Gastroesophageal sphincter (tissue), 4 donors: Measurements from ENCODE around the gene LRBA. TPM values are rescaled to one million over a fixed set of nuclear protein-coding genes. Genes with fewer than 3 reads are reported as not detected.

Experiments
- ATAC-seq: fragments of 150-250 bp; one replicate; pipeline ENCODE4 v1.9.1; 2016; ENCODE audit warnings: mild to moderate bottlenecking, moderate library complexity
- H3K27ac ChIP-seq, 4 donors: fragments of 200-600 bp; sonication (generic) in 3 of 4; 1 replicate in 3 of 4; 2 replicates in 1 of 4; pipeline ENCODE4 v1.5.1; 2016 to 2019
- H3K27me3 ChIP-seq: fragments of 200-600 bp; sonication (generic); one replicate; pipeline ENCODE4 v1.5.1; 2019
- H3K36me3 ChIP-seq, 2 donors: fragments of 200-600 bp; sonication (generic); one replicate each; pipeline ENCODE4 v1.5.1; 2019; ENCODE audit warnings: control low read depth in 1 of 2
- H3K4me1 ChIP-seq, 3 donors: fragments of 200-600 bp; sonication (generic); 1 replicate in 2 of 3; 2 replicates in 1 of 3; pipeline ENCODE4 v1.5.1; 2016 to 2019; ENCODE audit warnings: control low read depth in 2 of 3
- H3K4me3 ChIP-seq, 2 donors: fragments of 200-600 bp; sonication (generic); one replicate each; pipeline ENCODE4 v1.5.1; 2019; ENCODE audit warnings: mild to moderate bottlenecking in 1 of 2, moderate library complexity in 1 of 2
- H3K9me3 ChIP-seq, 3 donors: fragments of 200-600 bp; sonication (generic); one replicate each; pipeline ENCODE4 v1.5.1; 2017 to 2019; ENCODE audit warnings: control low read depth in 2 of 3
- EP300 ChIP-seq: sonication (generic); formaldehyde crosslinking; IDR thresholded peaks from one replicate; pipeline ENCODE4 v1.6.1; 2017; ENCODE audit warnings: antibody characterized with exemption, mild to moderate bottlenecking
- POLR2A ChIP-seq, 2 donors: fragments of 450-650 bp; IDR thresholded peaks; one replicate each; pipeline ENCODE4 v1.6.1; 2017; ENCODE audit warnings: antibody characterized with exemption in 2 of 2, mild to moderate bottlenecking in 2 of 2, moderate library complexity in 1 of 2
- POLR2AphosphoS5 ChIP-seq: sonication (generic); formaldehyde crosslinking; IDR thresholded peaks from one replicate; pipeline ENCODE4 v1.6.1; 2017; ENCODE audit warnings: antibody characterized with exemption
- WGBS, 2 donors: methylation state at CpG; one replicate each; pipeline ENCODE4 v1.1.5; 2018; ENCODE audit warnings: low coverage in 1 of 2; 5-methylcytosine and 5-hydroxymethylcytosine counted together
- total RNA-seq, 4 donors: library from RNA; depleted of rRNA; stranded (reverse); fragments of >200 nt; gene quantifications; one replicate each; pipeline ENCODE4 v1.1.0, GENCODE V29; 2016
- TF ChIP-seq, protein P1 (sequence below), 4 experiments: fragments of 200-600 bp in 2 of 4; fragments of 450-650 bp in 2 of 4; sonication (generic) in 1 of 4; IDR thresholded peaks; one replicate each; pipeline ENCODE4 v1.5.1; 2017 to 2019; ENCODE audit warnings: antibody characterized with exemption in 4 of 4, mild to moderate bottlenecking in 2 of 4, moderate library complexity in 2 of 4

The LRBA gene
- total RNA-seq, 4 donors from 2014 or later, result 18.4 to 35.0 (median 23.2) TPM

GRCh38 chr4:151049430-151049884, 34.4 kb upstream of the LRBA start:
- 60 to 93% methylated on average over 1 to 2 of the region's 13 CpGs for WGBS, 2 donors
- Histone ChIP-seq H3K36me3 (no peaks in the 10 kb centered on the region), H3K27me3 (no peaks in the 10 kb centered on the region), H3K9me3 (no peaks in the 10 kb centered on the region), H3K4me3 (no peak overlapping the region), H3K27ac (no peak overlapping the region), H3K4me1 (no peaks in the 10 kb centered on the region)
- TF ChIP-seq POLR2AphosphoS5, result no peak
- TF ChIP-seq, protein P1, sequence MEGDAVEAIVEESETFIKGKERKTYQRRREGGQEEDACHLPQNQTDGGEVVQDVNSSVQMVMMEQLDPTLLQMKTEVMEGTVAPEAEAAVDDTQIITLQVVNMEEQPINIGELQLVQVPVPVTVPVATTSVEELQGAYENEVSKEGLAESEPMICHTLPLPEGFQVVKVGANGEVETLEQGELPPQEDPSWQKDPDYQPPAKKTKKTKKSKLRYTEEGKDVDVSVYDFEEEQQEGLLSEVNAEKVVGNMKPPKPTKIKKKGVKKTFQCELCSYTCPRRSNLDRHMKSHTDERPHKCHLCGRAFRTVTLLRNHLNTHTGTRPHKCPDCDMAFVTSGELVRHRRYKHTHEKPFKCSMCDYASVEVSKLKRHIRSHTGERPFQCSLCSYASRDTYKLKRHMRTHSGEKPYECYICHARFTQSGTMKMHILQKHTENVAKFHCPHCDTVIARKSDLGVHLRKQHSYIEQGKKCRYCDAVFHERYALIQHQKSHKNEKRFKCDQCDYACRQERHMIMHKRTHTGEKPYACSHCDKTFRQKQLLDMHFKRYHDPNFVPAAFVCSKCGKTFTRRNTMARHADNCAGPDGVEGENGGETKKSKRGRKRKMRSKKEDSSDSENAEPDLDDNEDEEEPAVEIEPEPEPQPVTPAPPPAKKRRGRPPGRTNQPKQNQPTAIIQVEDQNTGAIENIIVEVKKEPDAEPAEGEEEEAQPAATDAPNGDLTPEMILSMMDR (IDR thresholded peaks at IDR 0.05), result no peak
- TF ChIP-seq POLR2A (IDR thresholded peaks at IDR 0.05), result no peak
- no peak for TF ChIP-seq EP300
- ATAC-seq, result no peak

DNA sequence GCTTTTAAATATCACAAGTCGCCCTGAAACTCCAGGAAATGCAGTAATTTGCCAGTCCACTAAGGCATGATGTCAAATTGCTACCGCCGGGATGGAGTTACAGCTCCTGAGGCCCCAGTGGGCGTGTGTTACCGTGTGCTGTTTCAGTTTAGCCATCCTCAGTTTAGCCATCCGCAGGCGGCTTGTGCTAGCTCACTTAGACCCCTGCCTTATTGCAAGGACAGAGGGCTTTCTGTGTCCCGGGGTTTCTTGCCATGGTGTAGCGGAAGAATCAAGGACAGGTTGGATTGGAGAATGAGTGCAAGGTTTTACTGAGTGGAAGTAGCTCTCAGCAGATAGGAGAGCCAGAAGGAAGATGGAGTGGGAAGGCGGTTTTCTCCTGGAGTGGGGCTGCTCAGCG, 33.8 kb upstream of the LRBA start:
- Histone ChIP-seq H3K4me1 (no peaks in the 10 kb centered on the region), H3K27ac (no peak overlapping the region), H3K36me3 (no peaks in the 10 kb centered on the region), H3K4me3 (no peak overlapping the region), H3K27me3 (no peaks in the 10 kb centered on the region), H3K9me3 (no peaks in the 10 kb centered on the region)
- ATAC-seq, result no peak
- WGBS, 2 donors, result no CpG with 5 or more reads among the region's 11 CpGs
- TF ChIP-seq POLR2A (IDR thresholded peaks at IDR 0.05), result no peak
- no peak for TF ChIP-seq EP300
- TF ChIP-seq, protein P1 (IDR thresholded peaks at IDR 0.05), result no peak
- no peak for TF ChIP-seq POLR2AphosphoS5

DNA sequence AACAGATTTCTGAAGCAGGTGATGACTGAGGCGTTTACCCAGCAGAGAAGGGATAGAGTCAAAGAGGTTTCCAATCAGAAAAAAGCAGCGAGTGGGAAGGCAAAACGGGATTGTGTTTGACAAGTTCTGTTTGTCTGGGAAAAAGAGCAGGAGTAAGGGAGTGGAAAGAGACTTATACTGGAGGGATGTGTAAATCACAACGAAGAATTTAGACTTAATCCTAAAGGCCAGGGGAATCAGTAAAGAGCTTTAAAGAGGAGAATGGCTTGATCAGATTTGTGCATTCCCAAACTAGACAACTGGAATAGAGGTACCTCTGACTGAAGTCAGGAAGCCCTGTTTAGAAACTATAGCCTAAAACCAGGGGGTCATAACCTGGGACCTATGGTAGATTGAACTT, 31.5 kb upstream of the LRBA start:
- H3K27me3 ChIP-seq, result no peaks in the 10 kb centered on the region
- WGBS, 2 donors, result 40 to 77% methylated on average over 4 of the region's 4 CpGs

DNA sequence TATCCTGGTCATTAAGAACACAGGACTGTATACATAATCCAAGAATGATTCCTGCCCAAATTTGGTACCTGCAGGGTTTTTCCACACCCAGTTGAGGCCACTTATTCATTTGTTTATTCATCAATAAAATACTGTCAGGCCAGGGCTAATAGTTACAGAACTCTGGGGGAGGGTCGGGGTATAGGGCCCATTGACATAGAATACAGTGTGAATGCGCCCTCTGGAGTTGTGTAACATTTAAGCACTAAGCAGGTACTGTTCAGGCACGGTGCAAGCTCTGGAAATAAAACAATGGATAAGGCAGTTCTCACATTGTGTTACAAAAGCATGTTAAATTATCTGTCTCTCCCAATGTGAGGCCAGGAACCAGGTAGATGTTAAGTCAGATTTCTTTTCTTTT, 30.8 kb upstream of the LRBA start:
- H3K4me3 ChIP-seq, result no peak overlapping the region
- H3K36me3 ChIP-seq, result no peaks in the 10 kb centered on the region
- no peaks in the 10 kb centered on the region for H3K4me1 ChIP-seq
- 28 to 29% methylated on average over 3 of the region's 3 CpGs for WGBS, 2 donors
- TF ChIP-seq, protein P1 (IDR thresholded peaks at IDR 0.05), result no peak
- H3K9me3 ChIP-seq, result no peaks in the 10 kb centered on the region
- no peak for ATAC-seq
- H3K27me3 ChIP-seq, result no peaks in the 10 kb centered on the region
- no peak overlapping the region for H3K27ac ChIP-seq

More for the DNA sequence above, 31.5 kb upstream of the LRBA start:
- H3K4me3 ChIP-seq, result no peak overlapping the region
- TF ChIP-seq, protein P1 (IDR thresholded peaks at IDR 0.05), result no peak
- TF ChIP-seq POLR2AphosphoS5 (no peak), POLR2A (IDR thresholded peaks at IDR 0.05) (no peak), EP300 (no peak)
- no peaks in the 10 kb centered on the region for H3K36me3 ChIP-seq
- no peaks in the 10 kb centered on the region for H3K4me1 ChIP-seq
- no peak overlapping the region for H3K27ac ChIP-seq
- no peak for ATAC-seq
- no peaks in the 10 kb centered on the region for H3K9me3 ChIP-seq

DNA sequence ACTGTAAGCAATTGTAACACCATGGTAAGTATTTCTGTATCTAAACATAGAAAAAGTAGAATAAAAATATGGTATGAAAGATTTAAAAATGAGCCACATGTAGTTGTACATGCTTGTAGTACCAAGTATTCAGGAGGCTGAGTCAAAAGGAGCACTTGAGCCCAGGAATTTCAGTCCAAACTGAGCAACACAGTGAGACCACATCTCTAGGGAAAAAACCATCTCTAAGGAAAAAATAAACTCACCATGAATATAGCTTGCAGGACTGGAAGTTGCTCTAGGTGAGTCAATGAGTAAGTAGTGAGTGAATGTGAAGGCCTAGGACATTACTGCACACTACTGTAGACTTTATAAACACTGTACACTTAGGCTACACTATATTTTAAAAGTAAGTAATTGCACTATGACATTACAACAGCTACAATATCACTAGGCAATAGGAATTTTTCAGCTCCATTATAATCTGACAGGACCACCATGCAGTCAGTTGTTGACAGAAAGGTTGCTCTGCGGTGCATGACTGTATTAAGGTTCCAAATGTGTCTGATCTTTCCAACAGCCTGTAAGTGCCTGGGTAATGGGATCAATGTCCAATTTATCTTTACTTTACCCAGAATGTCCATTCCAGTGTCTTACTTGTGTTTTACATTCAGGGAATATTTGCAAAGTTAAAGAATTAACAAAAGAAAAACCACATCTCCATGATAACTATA, 28.9 kb upstream of the LRBA start:
- H3K4me3 ChIP-seq, result no peak overlapping the region
- H3K4me1 ChIP-seq, result no peaks in the 10 kb centered on the region
- no peak overlapping the region for H3K27ac ChIP-seq
- H3K27me3 ChIP-seq, result no peaks in the 10 kb centered on the region
- TF ChIP-seq POLR2AphosphoS5 (no peak), POLR2A (IDR thresholded peaks at IDR 0.05) (no peak), EP300 (no peak)
- TF ChIP-seq, protein P1 (IDR thresholded peaks at IDR 0.05), result no peak
- 60 to 64% methylated on average over 1 of the region's 1 CpG for WGBS, 2 donors
- ATAC-seq, result no peak
- no peaks in the 10 kb centered on the region for H3K9me3 ChIP-seq
- no peaks in the 10 kb centered on the region for H3K36me3 ChIP-seq
